Stimulated activated CD4-positive, alpha-beta T cell treated with anti-CD3 and anti-CD28 coated beads, Interleukin-4, amount 100 ng/mL, for 1 hour (primary cell): ENCODE measurements around the gene OSBPL10.
A peak's percentile ranks its signal among the peaks of the same experiment; 100 is the strongest.
"Not testable (repeated sequence)": the region's sequence is repeated elsewhere in the genome, so short reads cannot be mapped to it uniquely, and the experiment has no call there.

ENCODE experiments used
- DNase-seq: peaks from one replicate; pipeline ENCODE4 v3.0.0-alpha.2; 2020

Gene OSBPL10

DNA sequence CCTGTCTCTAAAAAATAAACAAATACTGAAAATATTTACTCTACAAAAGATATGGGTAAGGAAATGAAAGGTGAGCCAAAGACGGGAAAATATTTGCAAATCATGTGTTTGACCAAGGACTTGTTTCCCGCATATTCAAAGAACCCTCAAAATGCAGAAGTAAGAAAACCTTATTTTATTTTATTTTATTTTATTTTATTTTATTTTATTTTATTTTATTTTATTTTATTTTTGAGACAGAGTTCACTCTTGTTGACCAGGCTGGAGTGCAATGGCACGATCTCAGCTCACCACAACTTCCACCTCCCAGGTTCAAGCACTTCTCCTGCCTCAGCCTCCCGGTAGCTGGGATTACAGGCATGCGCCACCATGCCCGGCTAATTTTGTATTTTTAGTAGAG is 11.9 kb upstream of the OSBPL10 start:
- not testable (repeated sequence) for DNase-seq

DNA sequence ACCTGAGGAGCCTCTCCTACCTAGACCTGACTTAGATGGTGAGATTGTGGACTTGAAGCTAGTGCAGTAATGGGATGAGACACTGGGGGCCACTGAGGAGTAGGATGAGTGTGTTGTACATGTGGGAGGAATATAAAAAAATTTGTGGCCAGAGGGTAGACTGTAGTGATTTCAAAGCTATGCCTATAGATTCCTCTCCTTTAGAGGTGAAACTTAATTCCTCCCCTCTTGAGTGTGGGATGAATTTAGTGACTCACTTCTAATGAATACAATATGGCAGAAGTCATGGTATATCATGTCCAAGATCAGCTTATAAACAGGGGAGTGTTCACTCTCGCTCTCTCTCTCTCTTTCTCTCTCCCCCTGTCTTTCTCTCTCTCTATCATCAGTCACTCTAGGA is 7.2 kb upstream of the OSBPL10 start:
- no peak for DNase-seq

DNA sequence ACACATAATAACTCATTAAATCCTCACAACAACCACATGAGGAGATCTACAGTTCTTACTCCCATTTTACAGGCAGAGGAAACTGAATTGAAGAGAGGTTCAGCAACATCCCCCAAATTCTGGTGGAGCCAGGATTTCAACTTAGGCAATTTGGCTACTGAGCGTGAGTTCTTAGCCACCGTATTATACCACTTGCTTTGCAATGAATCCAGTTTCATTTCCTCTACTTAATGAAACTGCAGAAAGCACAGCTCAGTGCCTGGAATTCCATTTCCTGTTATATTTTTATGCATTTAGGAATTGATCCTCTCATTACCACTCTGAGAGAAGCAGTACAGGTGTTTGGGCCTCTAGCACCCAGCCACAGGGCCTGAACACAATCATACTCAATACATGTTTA is 4.8 kb upstream of the OSBPL10 start:
- DNase-seq = no peak

DNA sequence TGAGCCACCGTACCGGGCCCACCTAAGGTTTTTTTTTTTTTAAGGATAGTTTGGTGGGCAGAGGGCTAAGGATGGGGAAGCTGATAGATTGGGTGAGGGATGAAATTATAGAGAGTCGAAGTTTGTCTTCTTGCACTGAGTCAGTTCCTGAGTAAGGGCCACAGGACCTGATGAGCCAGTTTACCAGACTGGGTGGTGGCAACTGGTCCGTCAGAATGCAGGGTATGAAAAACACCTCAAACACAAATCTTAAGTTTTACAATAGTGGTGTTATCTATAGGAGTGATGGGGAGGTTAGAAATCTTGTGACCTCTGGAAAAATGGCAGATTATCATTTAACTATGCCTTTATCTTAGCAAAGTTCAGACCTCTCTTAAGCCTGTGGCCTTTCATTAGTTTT is 3.3 kb upstream of the OSBPL10 start:
- no peak for DNase-seq

DNA sequence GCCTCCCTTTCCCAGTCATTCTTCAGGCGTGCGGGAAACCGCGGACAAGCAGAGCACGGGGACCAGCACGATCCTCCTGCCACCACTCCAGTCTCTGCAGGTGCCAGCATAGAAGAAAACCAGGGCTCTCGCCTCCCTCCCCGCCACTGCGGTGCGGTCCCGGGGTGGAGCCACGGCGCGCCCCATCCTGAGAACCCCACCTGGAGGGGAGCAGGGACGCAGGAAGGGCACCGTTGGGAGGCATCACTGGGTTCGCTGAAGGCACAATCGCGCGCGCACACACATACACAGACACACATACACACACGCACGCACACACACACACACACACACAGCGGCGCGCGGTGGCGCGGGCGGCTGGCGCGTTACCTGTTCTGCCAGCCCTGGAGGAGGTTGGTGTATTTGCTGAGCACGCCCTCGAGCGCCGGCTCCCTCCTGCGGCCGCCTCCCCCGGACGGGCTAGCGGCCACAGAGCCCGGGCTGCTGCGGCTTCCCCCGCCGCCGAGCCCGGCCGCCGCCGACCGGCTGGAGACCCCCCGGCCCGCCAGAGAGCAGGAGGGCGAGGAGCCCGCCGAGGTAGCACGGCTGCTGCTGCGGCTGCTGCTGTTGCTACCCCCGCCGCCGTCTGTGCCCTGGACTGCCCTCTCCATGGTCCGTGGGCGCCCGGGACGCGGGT is 394 bp downstream of the OSBPL10 start:
- peak; percentile 58 for DNase-seq

DNA sequence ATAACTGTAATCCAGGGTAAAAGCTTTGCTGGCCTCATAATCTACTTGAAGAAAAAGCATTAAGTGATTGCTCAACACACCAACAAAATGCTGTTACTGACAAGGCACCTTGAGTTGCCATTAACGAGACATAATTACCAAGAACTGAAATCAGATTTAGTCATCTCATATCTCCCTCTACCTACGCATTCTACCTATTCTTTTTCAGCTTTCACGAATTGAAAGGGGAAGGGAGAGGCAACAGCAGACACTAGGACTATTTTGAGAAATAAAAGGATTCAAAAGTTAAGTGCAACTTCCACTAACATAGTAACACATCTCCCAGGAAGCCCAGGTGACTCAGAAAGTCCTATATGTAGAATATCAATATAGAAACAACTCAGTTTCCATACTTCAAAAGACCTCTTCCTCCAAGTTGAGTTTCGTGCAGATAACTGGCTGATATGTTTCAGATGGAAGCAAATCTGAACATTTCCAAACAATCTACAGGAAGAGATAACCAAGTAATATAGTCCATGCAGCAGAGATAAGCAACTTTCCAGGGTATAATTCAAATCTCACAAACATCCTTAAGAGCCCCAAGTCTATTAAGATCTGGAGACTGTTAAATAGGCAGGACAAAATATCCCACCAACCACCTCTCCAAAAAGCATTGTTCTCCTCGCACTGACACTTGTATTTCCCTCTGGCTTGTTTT is 1.9 kb downstream of the OSBPL10 start:
- no peak for DNase-seq

DNA sequence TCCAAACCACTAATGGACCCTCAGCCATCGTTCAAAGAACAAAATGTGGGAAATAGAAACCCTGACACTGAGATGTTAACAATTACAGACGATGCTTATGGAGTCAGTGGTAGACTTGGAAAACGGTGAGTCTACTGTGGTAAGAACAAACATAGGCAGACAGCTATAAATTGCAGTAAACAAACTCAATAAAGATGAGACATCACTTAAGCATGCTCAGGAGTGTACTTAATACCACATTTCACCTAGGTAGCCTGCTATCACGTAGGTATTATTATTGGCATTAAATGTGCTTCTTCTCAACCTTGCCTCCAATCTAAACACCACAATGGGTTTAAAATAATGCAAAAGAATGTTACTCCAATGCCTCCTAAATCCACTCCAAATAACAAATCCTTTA is 2.5 kb downstream of the OSBPL10 start:
- no peak for DNase-seq

DNA sequence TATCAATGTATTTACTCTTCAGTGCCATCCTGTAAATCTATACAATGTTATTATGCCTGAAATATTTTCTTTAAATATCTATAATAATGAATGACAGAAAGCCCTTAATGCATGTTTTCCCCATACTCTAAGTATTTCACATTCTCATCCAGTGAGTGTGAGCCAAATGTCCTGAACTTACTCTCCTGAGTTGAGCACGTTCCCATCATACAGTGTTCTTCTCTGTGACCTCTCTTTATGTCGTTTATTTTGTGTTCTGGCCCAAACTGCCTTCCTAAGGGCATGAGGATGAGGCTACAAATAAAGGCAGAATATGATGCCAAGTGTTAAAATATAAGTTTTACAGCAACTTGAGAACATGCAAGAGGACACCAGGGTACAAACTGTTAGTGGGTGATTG is 3.3 kb downstream of the OSBPL10 start:
- DNase-seq = no peak

DNA sequence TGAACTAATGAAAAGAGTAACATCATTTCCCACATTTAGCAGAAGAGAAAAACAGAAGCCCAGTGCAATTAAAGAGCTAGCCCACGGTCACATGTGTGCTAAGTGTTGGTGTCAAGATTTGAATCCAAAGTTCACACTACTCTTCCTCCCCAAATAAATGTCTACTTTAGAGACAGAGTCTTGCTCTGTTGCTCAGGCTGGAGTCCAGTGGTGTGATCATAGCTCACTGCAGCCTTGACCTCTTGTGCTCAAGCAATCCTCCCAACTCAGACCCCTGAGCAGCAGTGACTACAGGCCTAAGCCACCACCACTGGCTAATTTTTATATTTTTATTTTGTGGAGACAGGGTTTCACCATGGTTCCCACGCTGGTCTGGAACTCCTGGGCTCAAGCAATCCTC is 4.8 kb downstream of the OSBPL10 start:
- no peak for DNase-seq

DNA sequence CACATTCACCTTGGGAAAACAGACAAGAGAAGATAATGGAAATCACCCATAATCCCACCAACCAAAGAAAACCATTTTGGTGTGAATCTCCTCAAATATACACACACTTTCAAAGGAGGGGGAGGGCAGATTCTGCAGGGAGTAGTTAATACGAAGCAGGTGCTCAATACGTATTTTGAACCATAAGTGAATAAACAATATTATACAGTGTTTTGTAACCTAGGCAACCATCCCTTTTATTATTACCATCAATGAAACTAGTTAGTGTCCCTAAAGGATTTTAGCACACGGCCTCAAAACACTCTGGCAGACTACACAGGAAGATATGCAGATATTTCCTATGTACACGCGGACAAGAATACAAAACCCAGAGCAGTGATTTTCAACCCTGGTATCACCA is 6.1 kb downstream of the OSBPL10 start:
- DNase-seq = no peak

DNA sequence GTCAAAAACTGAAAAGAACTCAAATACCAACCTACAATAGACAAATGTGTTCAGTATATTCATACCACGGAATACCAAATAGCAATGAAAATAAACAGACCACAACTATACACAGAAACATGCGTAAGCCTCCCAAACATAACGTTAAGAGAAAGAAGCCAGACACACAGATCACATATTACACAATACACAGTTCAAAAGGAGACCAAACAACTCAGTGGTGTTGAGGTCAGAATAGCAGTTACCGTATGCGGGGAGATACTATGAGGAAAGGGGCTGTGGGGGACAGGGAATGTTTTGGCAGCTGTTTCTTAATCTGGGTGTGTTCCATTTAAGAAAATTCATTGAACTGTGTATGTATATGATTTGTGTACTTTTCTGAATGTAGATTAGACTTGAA is 6.6 kb downstream of the OSBPL10 start:
- DNase-seq = no peak

DNA sequence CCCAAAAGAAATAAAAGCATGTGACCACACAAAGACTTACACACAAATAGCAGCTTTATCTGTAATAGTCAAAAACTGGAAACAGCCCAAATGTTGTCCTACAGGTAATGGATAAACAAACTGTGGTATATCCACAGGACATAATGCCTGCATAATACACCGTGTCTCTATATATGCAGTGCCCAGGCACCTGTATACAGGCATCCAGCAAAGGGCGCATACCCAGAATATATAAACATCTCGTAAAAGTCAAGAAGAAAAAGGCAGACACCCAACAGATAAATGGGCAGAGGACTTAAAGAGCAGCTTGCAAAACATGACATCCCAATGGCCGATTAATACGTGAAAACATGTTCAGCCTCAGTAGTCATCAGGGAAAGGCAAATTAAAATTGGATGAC is 7.2 kb downstream of the OSBPL10 start:
- no peak for DNase-seq

DNA sequence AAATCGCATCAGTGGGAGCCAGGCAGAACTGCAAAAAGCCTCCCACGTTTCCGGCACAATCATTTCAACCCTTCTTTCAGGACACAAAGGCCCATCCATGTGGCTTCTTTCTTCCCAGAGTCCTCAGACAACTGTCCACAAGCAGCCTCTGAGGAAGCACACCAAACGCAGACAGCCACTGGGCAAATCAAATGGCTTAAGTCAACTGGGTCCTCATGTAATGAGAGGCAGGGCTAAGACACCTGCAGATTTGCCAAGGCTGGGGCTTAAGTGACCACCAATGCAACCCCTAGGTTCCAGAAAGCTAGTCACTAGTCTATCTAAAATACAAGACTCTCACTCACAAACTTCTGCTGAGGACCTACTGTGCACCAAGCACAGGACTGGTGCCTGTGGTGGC is 8.0 kb downstream of the OSBPL10 start:
- DNase-seq = no peak

DNA sequence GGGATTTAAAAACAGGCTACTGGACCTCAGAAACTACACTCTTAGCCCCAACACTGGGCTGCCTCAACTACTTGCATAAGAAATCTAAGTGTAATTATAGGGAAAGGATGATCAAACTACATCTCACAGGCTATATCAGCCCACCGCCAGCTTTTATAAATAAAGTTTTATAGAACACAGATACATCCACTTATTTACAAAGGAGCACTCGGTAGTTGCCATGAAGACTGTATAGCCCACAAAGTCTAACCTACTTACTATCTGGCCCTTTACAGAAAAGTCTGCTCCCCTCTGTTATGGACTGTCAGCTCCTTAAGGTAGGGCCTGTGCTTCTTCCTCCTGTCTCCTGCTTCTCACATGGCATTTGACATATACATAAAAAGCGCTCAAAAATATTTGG is 9.5 kb downstream of the OSBPL10 start:
- no peak for DNase-seq

DNA sequence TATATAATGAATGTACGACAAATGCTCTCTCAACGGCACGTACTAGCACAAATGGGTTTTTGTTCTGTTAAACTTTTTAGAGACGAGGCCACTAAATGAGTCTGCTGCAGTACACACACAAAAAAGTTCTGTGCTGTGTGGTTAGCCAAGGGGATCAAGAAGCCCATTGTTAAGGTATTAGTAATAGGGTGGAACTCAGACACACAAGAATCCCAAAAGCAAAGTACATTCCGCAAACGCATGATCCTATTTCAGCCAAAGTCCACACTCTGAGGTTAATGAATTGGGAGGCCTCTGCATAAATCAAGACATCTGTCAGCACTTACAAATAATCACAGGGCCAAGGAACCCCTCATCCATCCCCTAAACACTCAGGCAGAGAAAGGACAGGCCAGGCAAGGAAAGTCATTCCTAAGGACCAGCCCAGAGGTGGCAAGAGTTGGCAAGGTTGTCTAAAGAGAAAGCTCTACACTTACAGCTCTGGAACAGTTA is 12.1 kb downstream of the OSBPL10 start:
- DNase-seq = no peak

DNA sequence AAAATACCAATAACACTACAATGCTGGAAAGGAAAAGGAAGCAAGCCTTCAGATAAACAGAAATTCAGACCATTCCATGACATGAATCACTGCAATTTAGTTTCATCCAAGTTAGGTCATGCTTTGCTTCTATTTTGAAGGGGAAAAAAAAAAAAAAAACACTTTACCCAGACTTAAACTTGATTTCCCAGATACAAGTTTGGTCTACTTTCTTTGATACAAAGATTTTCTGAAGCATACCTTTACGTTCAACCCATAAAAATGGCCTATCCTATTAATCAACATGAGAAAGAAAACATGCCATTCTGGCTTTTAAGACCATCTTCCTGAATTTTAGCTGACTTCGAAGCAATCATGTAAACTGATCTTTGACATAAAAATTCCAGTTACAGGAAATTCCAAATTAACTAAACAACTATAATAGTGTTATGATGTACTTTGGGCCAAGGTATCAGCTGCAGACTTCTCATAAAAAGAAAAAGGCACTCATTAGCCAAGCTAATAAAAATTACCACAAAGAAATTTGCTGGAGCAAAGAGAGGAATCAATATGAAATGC is 12.6 kb downstream of the OSBPL10 start:
- no peak for DNase-seq

DNA sequence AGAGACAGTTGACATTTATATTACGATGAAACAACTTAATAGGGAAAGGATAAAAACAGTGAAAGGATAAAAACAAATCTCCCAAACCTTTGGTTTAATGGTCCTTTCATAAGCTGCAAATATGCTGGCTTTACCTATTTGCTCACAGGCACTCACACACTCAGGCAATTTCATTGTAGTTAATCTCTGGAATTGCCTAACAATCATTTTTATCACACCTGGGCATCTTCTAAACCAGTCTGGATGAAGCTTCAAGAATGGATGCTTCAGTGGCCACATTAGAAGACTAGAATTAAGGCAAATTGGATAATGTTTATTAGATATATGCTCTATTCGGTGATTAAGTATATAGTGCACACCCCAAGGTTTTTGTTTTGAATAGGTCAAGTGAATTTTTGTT is 13.5 kb downstream of the OSBPL10 start:
- DNase-seq = no peak

DNA sequence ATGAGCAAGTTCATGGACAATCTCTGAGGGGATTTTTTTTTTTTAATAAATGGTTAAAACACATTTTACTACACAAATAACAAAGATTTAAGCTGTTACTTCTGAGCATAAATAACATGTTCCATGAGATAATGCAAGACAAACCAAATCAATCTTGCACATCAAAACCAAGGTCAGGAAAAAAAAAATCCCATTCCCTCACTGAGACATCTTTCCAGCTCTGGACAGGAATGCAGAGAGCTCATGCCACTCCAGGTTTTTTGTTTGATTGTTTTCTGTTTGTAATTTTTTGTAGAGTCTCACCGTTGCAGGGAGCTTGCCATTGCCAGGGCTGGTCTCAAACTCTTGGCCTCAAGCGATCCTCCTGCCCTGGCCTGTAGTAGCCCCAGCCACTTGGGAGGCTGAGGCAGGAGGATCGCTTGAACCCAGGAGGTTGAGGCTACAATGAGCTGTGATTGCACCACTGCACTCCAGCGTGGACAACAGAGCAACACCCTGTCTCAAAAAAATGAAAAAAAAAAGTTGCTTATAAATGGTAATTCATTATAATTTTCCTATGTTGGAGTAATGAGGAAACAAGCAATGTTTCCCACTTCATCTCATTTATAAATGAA is 14.0 kb downstream of the OSBPL10 start:
- no peak for DNase-seq

DNA sequence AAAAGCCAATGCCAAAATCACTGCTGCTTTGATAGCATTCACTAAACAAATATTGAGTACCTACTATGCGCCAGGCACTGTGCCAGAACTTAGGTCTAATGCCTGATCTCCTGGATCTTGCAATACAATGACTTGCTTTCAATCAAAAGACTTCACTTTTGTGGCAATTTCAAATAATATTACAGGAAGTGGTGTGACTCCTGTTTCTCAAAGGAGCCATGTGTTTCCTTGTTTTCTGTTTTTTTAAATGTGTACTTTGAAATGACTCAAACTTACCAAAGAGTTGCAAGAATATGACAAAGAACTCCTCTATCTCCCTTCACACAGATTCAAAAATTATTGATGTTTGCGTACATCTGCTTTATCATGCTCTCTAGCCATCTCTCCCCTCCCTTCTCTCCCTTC is 18.3 kb downstream of the OSBPL10 start:
- no peak for DNase-seq

DNA sequence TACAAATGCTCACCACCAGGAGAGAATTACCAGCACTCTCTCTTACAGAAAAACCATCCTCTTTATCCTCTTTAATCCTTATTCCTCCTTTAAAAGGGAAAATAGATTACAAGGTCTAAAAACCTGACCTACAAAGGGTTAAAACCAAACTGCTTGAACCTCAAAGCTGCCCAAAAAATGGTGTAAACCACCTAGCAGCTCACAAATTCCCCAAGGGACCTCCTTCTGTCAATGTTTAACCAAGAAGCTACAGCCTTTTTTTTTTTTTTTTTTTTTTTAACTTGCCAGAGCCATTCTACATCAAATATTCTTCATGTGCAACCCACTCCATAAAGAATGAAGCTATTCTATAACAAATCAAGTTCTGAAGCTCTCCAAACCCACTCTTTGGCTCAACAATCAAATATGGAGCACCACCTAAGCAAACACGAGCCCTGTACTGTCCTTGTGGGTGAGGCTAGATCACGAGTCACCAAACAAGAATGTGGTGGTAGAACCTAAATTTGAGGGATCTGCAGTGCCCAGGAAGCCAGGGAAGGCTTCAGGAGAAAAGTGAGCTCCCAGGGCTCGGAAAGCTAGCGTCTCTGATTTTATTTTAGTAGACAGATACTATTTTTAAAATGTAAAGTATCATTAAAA is 20.1 kb downstream of the OSBPL10 start:
- no peak for DNase-seq

DNA sequence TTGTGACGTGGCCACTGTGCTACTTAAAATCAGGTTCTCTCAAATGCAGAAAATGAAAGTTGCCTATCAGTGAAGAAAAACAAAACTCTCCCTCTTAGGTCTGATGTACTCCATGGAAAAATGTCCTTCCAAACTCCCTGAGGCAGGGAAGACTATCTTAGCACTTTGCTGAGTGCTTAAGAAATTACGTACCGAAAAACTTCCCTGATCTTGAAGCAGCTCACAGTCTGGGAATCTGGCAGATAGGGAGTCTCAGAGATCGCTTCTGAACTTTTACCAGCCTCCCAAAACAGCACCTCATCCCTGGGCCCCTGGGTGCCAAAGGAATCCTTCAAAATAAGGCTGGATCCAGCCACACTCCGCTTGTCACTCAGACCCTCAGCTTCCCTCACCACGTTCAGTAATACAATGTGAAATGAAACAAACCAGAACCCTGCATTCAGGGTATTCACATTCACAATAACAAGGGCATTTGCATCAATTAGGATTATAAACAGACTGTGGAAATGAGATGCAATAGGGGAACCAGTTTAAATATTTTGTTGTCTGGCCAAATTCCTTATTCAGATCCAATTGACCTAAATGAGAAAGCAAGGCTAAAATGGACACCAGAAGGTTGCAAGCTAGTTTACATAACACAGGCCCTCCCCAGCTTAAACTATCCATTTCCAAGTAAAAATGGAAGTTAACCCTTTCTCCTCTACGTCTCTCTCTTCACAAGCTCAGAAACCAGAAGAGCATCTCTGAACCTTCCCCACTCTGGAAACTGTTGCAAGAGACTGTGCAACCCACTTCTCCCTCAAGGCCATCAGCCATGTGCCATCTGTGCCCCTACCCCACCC is 20.9 kb downstream of the OSBPL10 start:
- no peak for DNase-seq

DNA sequence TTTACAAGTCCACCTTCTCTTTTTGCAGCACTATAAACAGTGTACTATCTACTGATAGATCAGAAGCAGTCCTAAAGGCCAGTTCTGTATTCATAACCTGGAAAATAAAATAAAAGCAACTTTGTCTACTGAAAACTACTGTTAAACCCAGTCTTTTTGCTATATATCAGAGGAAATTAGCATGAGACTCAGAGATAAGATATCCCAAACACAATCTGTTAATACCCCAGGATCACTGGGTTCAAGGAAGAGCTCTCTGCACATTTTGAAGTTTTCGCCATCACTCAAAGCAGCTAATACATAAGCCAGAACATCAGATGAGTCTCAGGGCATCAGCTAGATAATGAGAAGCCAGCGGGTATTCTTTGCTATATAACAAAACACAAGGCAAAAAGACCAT is 21.8 kb downstream of the OSBPL10 start:
- DNase-seq = no peak

DNA sequence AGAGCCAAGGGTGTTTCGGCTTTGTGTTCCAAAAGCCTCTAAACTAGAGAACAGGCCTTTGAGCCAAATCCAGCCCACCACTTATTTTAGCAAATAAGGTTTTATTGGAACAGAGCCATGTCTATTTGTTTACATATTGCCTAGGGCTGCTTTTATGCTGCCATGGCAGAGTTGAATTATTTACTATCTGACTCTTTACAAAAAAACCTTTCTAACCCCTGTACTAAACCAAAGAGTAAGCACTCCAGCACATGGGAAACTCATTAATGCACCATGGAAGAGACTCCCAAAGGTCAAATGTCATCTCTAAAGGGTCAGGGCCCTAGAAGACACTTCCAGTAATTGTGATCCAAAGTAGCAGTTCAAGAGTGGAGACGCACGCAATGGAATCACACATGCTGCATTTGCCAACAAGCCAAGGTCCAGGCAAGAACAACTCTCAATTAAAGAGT is 22.3 kb downstream of the OSBPL10 start:
- DNase-seq = no peak
